ENCODE results near the gene VASP. TPM values are rescaled to one million over a fixed set of nuclear protein-coding genes. Genes with fewer than 3 reads are reported as not detected.

The VASP gene
- total RNA-seq, 1 donor from 2014 or later, result 32.6 TPM

DNA sequence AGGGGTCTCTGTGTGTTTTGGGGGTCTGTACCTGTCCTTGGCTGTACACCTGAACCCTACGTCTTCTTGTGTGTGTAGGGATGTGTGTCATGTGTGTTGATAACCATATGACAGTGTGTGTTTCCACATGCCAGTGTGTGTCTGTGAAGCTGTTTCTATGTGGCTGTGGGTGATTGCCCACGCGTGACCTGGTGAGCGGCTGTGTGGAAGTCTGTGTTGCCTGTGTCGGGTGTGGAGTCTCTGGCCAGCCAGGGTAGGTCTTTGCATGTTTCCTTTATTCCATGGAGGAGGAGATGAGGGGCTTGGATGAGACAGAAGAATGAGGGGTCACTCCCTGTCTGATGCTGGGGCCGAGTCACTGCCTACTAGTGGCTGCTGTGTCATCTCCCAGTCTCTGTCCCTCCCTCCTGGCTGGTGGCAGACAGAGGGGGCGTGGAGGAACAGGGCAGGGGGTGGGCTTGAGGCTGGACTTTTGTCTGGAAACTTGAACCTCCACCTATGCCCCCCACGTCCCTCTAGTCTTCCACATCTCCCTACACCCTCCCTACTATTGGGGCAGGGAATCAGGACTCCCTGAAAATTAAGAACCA, 42.3 kb upstream of the VASP start:
- peaks cover 11% of the 10 kb centered on the region for H3K27me3 Mint-ChIP-seq (ENCODE audit: insufficient read depth, low read depth)
- H3K9me3 Mint-ChIP-seq, result no peaks in the 10 kb centered on the region
- H3F3A ChIP-seq (ENCODE audit: low read depth), result peaks cover 21% of the 10 kb centered on the region
- peak overlapping the region; percentile 43 for H3K4me3 Mint-ChIP-seq
- no peaks in the 10 kb centered on the region for H3K36me3 Mint-ChIP-seq
- H3K9me3 ChIP-seq (ENCODE audit: low read depth), result no peaks in the 10 kb centered on the region
- peaks cover 8% of the 10 kb centered on the region for H4K20me1 ChIP-seq (ENCODE audit: low read depth)
- no peak overlapping the region for H3K27ac ChIP-seq
- H2AFZ ChIP-seq (replicated peaks), result no peak overlapping the region
- H3K4me2 ChIP-seq, result no peak overlapping the region
- H3K27ac Mint-ChIP-seq, result no peak overlapping the region
- no peaks in the 10 kb centered on the region for H3K79me2 ChIP-seq (ENCODE audit: low read depth)
- H3K9ac ChIP-seq, result no peak overlapping the region
- TF ChIP-seq, protein P1, sequence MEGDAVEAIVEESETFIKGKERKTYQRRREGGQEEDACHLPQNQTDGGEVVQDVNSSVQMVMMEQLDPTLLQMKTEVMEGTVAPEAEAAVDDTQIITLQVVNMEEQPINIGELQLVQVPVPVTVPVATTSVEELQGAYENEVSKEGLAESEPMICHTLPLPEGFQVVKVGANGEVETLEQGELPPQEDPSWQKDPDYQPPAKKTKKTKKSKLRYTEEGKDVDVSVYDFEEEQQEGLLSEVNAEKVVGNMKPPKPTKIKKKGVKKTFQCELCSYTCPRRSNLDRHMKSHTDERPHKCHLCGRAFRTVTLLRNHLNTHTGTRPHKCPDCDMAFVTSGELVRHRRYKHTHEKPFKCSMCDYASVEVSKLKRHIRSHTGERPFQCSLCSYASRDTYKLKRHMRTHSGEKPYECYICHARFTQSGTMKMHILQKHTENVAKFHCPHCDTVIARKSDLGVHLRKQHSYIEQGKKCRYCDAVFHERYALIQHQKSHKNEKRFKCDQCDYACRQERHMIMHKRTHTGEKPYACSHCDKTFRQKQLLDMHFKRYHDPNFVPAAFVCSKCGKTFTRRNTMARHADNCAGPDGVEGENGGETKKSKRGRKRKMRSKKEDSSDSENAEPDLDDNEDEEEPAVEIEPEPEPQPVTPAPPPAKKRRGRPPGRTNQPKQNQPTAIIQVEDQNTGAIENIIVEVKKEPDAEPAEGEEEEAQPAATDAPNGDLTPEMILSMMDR (IDR thresholded peaks at IDR 0.05), result no peak
- TF ChIP-seq EZH2 (IDR thresholded peaks at IDR 0.05), result no peak
- no peak for TF ChIP-seq EZH2phosphoT487 (IDR thresholded peaks at IDR 0.05)
- peaks cover 3% of the 10 kb centered on the region for H3K4me1 ChIP-seq
- H3K4me1 Mint-ChIP-seq, result peaks cover 25% of the 10 kb centered on the region
- peaks cover 21% of the 10 kb centered on the region for H3K27me3 ChIP-seq
- no peaks in the 10 kb centered on the region for H3K36me3 ChIP-seq
- peak; percentile 32 for DNase-seq (ENCODE audit: low spot score)
- H3K4me3 ChIP-seq, result no peak overlapping the region

DNA sequence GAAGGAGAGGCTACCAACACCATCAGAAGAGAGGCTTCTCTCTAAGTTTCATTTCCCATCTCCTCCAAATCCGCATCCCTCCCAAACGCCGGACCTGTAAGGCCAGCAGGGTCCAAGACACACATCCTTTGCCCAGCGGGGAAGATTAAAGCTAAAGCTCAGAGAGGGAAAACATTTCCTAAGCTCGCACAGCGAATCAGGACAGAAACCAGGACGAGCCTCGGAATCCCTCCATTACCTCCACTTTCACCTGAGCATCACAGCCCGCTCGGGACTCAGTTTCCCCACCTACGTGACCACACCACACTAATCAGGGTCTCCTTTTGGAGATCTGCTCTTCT, 40.2 kb upstream of the VASP start:
- Histone ChIP-seq H3K79me2 (ENCODE audit: low read depth) (no peaks in the 10 kb centered on the region), H4K20me1 (ENCODE audit: low read depth) (peaks cover 8% of the 10 kb centered on the region), H3F3A (ENCODE audit: low read depth) (peaks cover 21% of the 10 kb centered on the region), H3K27me3 (peaks cover 28% of the 10 kb centered on the region), H3K36me3 (no peaks in the 10 kb centered on the region), H3K9ac (no peak overlapping the region), H3K9me3 (ENCODE audit: low read depth) (no peaks in the 10 kb centered on the region), H3K4me1 (peaks cover 3% of the 10 kb centered on the region), H3K4me3 (peak overlapping the region; percentile 70), H2AFZ (replicated peaks) (peak overlapping the region; percentile 98), H3K27ac (no peak overlapping the region), H3K4me2 (peak overlapping the region; percentile 97)
- DNase-seq (ENCODE audit: low spot score), result peak; percentile 53
- peak overlapping the region; percentile 92 for H3K4me3 Mint-ChIP-seq
- no peaks in the 10 kb centered on the region for H3K36me3 Mint-ChIP-seq
- TF ChIP-seq, protein P1 (IDR thresholded peaks at IDR 0.05), result no peak
- TF ChIP-seq EZH2phosphoT487 (IDR thresholded peaks at IDR 0.05) (no peak), EZH2 (IDR thresholded peaks at IDR 0.05) (no peak)
- peaks cover 32% of the 10 kb centered on the region for H3K4me1 Mint-ChIP-seq
- peaks cover 20% of the 10 kb centered on the region for H3K27me3 Mint-ChIP-seq (ENCODE audit: insufficient read depth, low read depth)
- peak overlapping the region; percentile 94 for H3K27ac Mint-ChIP-seq
- no peaks in the 10 kb centered on the region for H3K9me3 Mint-ChIP-seq

DNA sequence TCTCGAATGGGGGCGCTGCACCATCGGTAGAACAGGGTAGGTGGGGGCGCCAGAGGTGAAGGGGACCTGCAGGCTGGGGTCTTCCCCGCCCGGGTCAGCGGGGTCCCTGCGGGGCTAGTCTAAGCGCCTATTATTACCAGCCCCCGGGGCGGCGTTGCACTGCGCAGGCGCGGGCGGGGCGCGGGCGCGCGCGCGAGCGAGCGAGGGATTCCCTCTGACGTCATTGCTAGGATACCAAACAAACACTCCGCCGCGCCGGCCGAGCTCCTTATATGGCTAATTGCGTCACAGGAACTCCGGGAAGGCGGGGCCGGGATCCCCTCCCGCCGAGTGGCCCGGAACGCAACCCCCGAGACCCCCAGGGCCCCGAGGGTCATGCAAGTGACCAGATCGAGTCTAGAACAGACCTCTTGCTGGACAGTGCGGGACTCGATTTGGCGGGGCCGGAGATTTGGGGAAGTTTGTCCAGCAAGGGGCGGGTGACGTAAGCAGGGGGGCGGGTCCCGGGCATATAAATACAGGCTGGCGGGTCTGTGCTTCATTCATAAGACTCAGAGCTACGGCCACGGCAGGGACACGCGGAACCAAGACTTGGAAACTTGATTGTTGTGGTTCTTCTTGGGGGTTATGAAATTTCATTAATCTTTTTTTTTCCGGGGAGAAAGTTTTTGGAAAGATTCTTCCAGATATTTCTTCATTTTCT, 39.7 kb upstream of the VASP start, which contains the start of gene FOSB:
Gene FOSB, plus strand, starts transcription at position 541 of the 703 bp plus-strand sequence. CDS start 591 bp downstream, outside the sequence.
- Histone ChIP-seq H2AFZ (replicated peaks) (peak within 1 kb of the TSS; percentile 98), H3K4me2 (peak within 1 kb of the TSS; percentile 97), H3K36me3 (no peaks in the 10 kb centered on the region), H3K27me3 (peaks cover 34% of the 10 kb centered on the region), H3K79me2 (ENCODE audit: low read depth) (no peaks in the 10 kb centered on the region), H3K9me3 (ENCODE audit: low read depth) (no peaks in the 10 kb centered on the region), H3F3A (ENCODE audit: low read depth) (peaks cover 21% of the 10 kb centered on the region), H4K20me1 (ENCODE audit: low read depth) (peaks cover 8% of the 10 kb centered on the region), H3K4me3 (peak within 1 kb of the TSS; percentile 70), H3K4me1 (peaks cover 8% of the 10 kb centered on the region), H3K27ac (peak within 1 kb of the TSS; percentile 76), H3K9ac (peak within 1 kb of the TSS; percentile 10)
- peak; percentile 99 for DNase-seq (ENCODE audit: low spot score)
- peak within 1 kb of the TSS; percentile 97 for H3K27ac Mint-ChIP-seq
- H3K27me3 Mint-ChIP-seq (ENCODE audit: insufficient read depth, low read depth), result peaks cover 25% of the 10 kb centered on the region
- TF ChIP-seq EZH2 (IDR thresholded peaks at IDR 0.05), result no peak
- TF ChIP-seq, protein P1 (IDR thresholded peaks at IDR 0.05), result peak; percentile 52
- no peak for TF ChIP-seq EZH2phosphoT487 (IDR thresholded peaks at IDR 0.05)
- no peaks in the 10 kb centered on the region for H3K36me3 Mint-ChIP-seq
- no peaks in the 10 kb centered on the region for H3K9me3 Mint-ChIP-seq
- H3K4me1 Mint-ChIP-seq, result peaks cover 35% of the 10 kb centered on the region
- H3K4me3 Mint-ChIP-seq, result peak within 1 kb of the TSS; percentile 92

Measured in neural progenitor cell (in vitro differentiated cells).